Measurements from ENCODE around the gene GTPBP4. TPM values are rescaled to one million over a fixed set of nuclear protein-coding genes. Genes with fewer than 3 reads are reported as not detected.

The GTPBP4 gene
- total RNA-seq, 1 donor from 2014 or later, result 73.8 TPM

DNA sequence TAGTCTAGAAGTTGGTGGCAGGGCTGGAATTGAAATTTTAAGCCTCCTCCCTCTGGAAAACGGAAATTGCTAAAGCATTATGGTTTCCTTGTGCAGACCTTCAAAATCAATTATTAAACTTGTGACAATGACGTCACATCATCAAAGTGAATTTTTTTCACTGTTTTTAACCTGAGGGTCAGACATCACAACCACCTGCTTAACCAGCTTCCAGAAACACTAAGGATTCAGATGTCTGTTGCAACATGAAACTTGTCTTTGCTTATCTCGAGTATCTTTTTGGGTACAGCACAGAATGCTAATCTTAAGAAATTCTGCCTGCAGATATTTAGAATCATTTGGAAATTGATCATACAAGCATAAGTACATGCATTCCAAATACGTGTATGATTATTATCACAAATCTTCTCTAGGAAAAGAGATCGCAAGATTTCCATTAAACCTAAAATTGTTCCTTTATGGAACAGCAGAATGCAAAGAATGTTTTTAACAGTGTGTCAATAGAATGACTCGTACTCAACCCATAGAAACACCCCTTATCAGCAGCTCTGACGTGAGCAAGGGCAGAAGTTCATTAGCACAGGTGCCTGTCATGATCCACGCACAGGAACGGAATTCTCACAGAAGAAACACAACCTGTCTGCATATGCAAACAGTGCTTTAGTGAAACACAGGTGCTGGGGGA, 4.1 kb upstream of the GTPBP4 start:
- CTCF ChIA-PET, result no interaction called here
- no peak for TF ChIP-seq CTCF (IDR thresholded peaks at IDR 0.05)
- intact Hi-C loops (cut with micrococcal nuclease), result no loop called here
- ATAC-seq (ENCODE audit: low read depth), result no peak
- DNase-seq, result no peak
- no peaks in the 10 kb centered on the region for H3K27me3 Mint-ChIP-seq
- POLR2A ChIA-PET, result no interaction called here
- H3K9me3 Mint-ChIP-seq, result peaks cover 8% of the 10 kb centered on the region
- no peak overlapping the region for H3K27ac Mint-ChIP-seq
- H3K36me3 Mint-ChIP-seq (ENCODE audit: low read depth), result peaks cover 8% of the 10 kb centered on the region
- H3K4me3 Mint-ChIP-seq, result no peak overlapping the region
- H3K4me1 Mint-ChIP-seq, result peaks cover 21% of the 10 kb centered on the region

DNA sequence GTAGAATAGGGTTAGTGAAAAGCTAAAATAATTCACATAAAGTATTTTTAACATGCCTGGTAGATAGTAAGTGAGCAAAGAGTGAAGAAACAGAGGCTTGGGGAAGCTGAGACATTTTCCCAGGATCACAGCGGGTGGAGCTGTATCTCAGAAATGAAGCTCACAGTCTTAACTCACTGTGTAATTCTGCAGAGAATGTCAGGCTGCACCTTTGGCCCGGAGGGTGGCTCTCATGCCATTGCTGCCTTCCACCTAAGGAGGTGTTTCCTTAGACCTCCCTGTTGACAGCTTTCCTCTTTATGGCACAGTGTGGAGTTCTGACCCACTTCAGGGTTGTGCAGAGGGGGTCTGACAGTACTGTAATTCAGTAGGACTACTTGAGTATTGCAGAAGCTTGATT, 2.9 kb upstream of the GTPBP4 start:
- peaks cover 6% of the 10 kb centered on the region for H3K9me3 Mint-ChIP-seq
- peaks cover 14% of the 10 kb centered on the region for H3K36me3 Mint-ChIP-seq (ENCODE audit: low read depth)
- intact Hi-C loops (cut with micrococcal nuclease), result loop anchor here (5.0 kb wide), 2 partner anchors 473 to 848 kb away; partner anchors contain the start of gene ZMYND11
- H3K27me3 Mint-ChIP-seq, result no peaks in the 10 kb centered on the region
- no peak for TF ChIP-seq CTCF (IDR thresholded peaks at IDR 0.05)
- peaks cover 33% of the 10 kb centered on the region for H3K4me1 Mint-ChIP-seq
- DNase-seq, result no peak
- ChIA-PET POLR2A (interaction anchor here (0.6 to 1.9 kb wide), 2 partner anchors 23 to 63 kb away, joined by 7 to 8 read pairs; partner anchors contain the start of gene IDI1), CTCF (no interaction called here)
- no peak for ATAC-seq (ENCODE audit: low read depth)
- no peak overlapping the region for H3K27ac Mint-ChIP-seq
- H3K4me3 Mint-ChIP-seq, result no peak overlapping the region

DNA sequence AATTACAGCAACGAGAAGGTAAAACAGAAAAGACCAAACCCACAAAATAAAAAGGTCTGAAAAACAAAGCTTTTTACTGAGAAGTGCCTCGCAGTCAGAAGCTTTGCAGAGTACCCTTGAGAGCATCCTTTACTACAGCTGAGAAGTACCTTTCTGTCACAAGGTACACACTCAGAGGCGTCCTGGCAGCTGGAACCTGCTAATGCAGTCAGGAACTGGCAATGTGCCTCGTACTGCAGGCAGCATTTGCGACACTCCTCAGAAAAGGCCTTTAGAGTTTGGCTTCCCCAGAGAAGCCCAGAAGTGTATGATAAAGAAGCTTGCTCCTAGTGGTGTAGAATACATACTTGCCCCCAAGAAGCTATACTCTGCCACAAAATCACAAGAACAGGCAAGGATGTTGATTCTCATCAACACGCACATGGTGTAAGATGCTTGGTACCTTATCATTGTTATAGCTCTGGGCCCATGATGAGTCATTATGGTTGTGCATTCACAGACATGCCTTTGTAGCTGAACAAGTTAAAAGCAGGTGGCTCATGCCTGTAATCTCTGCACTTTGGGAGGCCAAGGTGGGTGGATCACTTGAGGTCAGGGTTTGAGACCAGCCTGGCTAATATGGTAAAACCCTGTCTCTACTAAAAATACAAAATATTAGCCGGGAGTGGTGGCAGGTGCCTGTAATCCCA, 2.0 kb upstream of the GTPBP4 start:
- CTCF ChIA-PET, result no interaction called here

GRCh38 chr10:986881-987619, 1.2 kb upstream of the GTPBP4 start:
- Mint-ChIP-seq H3K4me3 (peak overlapping the region; percentile 92), H3K27ac (no peak overlapping the region), H3K9me3 (no peaks in the 10 kb centered on the region), H3K36me3 (ENCODE audit: low read depth) (peaks cover 23% of the 10 kb centered on the region), H3K27me3 (no peaks in the 10 kb centered on the region), H3K4me1 (peaks cover 42% of the 10 kb centered on the region)
- ChIA-PET CTCF (no interaction called here), POLR2A (interaction anchor here (0.6 to 2.7 kb wide), 9 partner anchors 43 to 89 kb away, joined by 3 to 20 read pairs (median 5); partner anchors contain the start of genes IDI1, LARP4B and WDR37)
- ATAC-seq (ENCODE audit: low read depth) (no peak), DNase-seq (no peak)
- intact Hi-C loops (cut with micrococcal nuclease), result loop anchor here (5.0 kb wide), 2 partner anchors 475 to 850 kb away; partner anchors contain the start of gene ZMYND11
- no peak for TF ChIP-seq CTCF (IDR thresholded peaks at IDR 0.05)

More for the DNA sequence above, 2.0 kb upstream of the GTPBP4 start:
- Mint-ChIP-seq H3K4me3 (peak overlapping the region; percentile 92), H3K9me3 (no peaks in the 10 kb centered on the region), H3K4me1 (peaks cover 41% of the 10 kb centered on the region), H3K36me3 (ENCODE audit: low read depth) (peaks cover 22% of the 10 kb centered on the region), H3K27me3 (no peaks in the 10 kb centered on the region), H3K27ac (no peak overlapping the region)
- DNase-seq (no peak), ATAC-seq (ENCODE audit: low read depth) (no peak)
- no peak for TF ChIP-seq CTCF (IDR thresholded peaks at IDR 0.05)
- intact Hi-C loops (cut with micrococcal nuclease), result loop anchor here (5.0 kb wide), 2 partner anchors 474 to 849 kb away; partner anchors contain the start of gene ZMYND11
- POLR2A ChIA-PET, result interaction anchor here (0.6 to 2.7 kb wide), 4 partner anchors 39 to 69 kb away, joined by 3 to 20 read pairs (median 6); partner anchors contain the start of genes IDI1, LARP4B and WDR37
